Measurements from ENCODE around the gene RFLNA. TPM values are rescaled to one million over a fixed set of nuclear protein-coding genes. Genes with fewer than 3 reads are reported as not detected.

Gene RFLNA
- total RNA-seq, 1 donor = 15.9 TPM

DNA sequence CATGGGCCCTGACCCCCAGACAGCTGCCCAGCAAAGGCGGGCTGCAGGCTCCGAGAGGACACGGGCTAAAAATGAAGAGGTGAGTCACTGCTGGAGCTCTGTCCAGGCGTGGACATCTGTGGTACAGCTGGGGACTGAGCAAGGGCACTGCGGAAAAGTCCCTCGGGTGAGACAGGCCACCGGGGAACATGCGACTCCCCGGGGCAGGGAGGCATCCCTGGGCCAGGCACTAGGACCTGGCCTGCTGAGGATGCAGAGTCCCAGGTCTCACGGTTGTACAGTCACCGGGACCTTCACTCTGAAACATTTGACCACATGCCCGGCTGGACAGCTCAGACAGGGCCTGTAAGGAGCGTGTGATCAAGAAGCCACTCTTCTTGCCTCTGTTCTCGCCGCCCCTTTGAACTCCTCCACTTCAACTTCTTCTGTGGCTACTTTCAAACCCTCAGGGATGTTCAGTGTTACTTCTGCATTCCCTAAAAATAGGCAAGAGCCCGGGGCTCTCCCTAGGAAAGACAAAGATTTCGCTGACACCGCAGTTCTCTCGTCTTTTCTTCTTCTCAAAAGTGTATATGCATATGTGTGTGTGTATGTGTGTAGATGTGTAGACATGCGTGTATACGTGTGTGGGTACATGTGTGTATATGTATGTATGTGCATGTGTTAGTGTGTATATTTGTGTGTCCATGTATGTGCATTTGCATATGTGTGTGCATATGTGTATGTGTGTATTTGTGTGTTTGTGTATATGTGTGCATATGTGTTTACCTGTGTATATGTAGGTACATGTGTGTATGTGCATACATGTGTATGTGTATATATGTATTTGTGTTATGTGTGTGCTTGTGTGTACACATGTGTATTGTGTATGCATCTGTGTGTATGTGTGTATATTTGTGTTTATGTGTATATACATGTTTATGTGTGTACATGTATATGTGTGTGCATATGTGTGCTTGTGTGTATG is 5.0 kb upstream of the RFLNA start:
- no peaks in the 10 kb centered on the region for H3K36me3 ChIP-seq (ENCODE audit: insufficient read depth, low read length)
- DNase-seq (ENCODE audit: insufficient read length, low spot score, missing footprints) = peak; percentile 92
- peak overlapping the region; percentile 77 for H3K4me2 ChIP-seq (ENCODE audit: insufficient read depth, low read length)
- H3K9me3 ChIP-seq (ENCODE audit: low read depth, low read length) = no peaks in the 10 kb centered on the region
- no peaks in the 10 kb centered on the region for H3K79me2 ChIP-seq (ENCODE audit: insufficient read depth, low read length)
- TF ChIP-seq, protein P1, sequence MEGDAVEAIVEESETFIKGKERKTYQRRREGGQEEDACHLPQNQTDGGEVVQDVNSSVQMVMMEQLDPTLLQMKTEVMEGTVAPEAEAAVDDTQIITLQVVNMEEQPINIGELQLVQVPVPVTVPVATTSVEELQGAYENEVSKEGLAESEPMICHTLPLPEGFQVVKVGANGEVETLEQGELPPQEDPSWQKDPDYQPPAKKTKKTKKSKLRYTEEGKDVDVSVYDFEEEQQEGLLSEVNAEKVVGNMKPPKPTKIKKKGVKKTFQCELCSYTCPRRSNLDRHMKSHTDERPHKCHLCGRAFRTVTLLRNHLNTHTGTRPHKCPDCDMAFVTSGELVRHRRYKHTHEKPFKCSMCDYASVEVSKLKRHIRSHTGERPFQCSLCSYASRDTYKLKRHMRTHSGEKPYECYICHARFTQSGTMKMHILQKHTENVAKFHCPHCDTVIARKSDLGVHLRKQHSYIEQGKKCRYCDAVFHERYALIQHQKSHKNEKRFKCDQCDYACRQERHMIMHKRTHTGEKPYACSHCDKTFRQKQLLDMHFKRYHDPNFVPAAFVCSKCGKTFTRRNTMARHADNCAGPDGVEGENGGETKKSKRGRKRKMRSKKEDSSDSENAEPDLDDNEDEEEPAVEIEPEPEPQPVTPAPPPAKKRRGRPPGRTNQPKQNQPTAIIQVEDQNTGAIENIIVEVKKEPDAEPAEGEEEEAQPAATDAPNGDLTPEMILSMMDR (IDR thresholded peaks at IDR 0.05; ENCODE audit: extremely low read depth, low read depth, low read length) = no peak
- H3K27me3 ChIP-seq (ENCODE audit: insufficient read depth, low read length) = peaks cover 17% of the 10 kb centered on the region
- H4K20me1 ChIP-seq (ENCODE audit: insufficient read depth, low read length) = no peaks in the 10 kb centered on the region
- H2AFZ ChIP-seq (ENCODE audit: low read length) = peak overlapping the region; percentile 63
- peak overlapping the region; percentile 44 for H3K4me3 ChIP-seq (ENCODE audit: insufficient read depth, low read length)
- no peak overlapping the region for H3K27ac ChIP-seq (ENCODE audit: low read depth, low read length)
- peaks cover 8% of the 10 kb centered on the region for H3K4me1 ChIP-seq (ENCODE audit: insufficient read depth, low read length)

DNA sequence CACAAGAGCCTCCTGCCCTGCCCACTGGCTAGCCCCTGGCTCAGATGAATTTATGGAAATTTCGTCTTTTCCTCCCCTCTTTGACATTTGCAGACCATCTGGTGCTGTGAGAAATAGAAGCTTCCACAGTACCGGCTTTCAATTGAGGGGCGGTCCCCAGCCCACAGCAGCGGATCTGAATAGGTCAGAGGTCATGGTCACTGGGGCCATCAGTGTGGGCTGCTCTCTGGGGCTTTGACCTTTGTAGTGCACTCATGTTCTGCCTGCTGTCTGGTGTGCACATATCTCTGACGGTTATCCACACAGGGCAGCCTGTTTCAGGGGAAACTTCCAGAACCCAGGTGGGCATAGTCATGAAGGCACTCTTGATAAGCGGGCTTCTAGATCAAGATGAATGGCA is 2.5 kb upstream of the RFLNA start:
- Histone ChIP-seq H2AFZ (ENCODE audit: low read length) (no peak overlapping the region), H3K79me2 (ENCODE audit: insufficient read depth, low read length) (no peaks in the 10 kb centered on the region), H3K4me3 (ENCODE audit: insufficient read depth, low read length) (no peak overlapping the region), H3K9me3 (ENCODE audit: low read depth, low read length) (no peaks in the 10 kb centered on the region), H3K27ac (ENCODE audit: low read depth, low read length) (no peak overlapping the region), H3K27me3 (ENCODE audit: insufficient read depth, low read length) (peaks cover 38% of the 10 kb centered on the region), H4K20me1 (ENCODE audit: insufficient read depth, low read length) (no peaks in the 10 kb centered on the region), H3K36me3 (ENCODE audit: insufficient read depth, low read length) (no peaks in the 10 kb centered on the region), H3K4me1 (ENCODE audit: insufficient read depth, low read length) (peaks cover 8% of the 10 kb centered on the region), H3K4me2 (ENCODE audit: insufficient read depth, low read length) (no peak overlapping the region)
- DNase-seq (ENCODE audit: insufficient read length, low spot score, missing footprints) = peak; percentile 42
- TF ChIP-seq, protein P1 (IDR thresholded peaks at IDR 0.05; ENCODE audit: extremely low read depth, low read depth, low read length) = no peak

DNA sequence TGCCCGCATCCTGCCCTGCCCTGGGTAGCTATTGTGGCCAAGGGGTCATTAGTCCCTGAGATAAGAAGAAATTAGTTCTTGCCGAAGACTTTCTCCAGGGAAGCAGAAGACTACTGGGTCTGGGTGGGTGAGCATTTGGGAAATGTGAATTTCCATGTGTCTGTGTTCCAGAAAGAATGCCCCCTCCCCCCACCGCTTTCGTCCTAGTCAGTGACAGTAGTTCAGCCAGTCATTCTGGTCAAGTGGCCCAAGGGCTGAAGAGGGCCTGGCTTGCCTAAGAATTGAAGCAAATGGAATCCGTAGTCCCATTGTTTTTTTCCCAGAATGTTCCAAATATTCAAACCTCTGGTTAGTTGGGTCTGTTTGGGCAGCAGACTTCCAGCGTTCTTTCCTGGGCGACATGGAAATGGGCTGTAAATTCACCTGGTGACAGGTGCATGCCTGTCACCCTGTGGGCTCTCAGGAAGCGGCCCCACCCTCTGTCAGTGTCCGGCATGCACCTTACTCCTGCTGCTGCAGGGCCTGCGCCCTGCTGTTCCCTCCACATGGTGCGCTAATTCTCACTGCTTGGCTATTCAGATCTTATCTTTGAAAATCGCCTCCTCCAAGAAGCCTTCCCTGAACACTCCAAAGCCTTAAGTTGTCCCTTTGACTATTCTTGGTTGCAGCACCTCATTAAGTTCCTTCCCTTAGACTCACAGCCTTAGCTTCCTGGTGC is 1.4 kb upstream of the RFLNA start:
- Histone ChIP-seq H4K20me1 (ENCODE audit: insufficient read depth, low read length) (peaks cover 2% of the 10 kb centered on the region), H3K27ac (ENCODE audit: low read depth, low read length) (no peak overlapping the region), H3K79me2 (ENCODE audit: insufficient read depth, low read length) (no peaks in the 10 kb centered on the region), H3K4me3 (ENCODE audit: insufficient read depth, low read length) (no peak overlapping the region), H3K9me3 (ENCODE audit: low read depth, low read length) (no peaks in the 10 kb centered on the region), H3K4me1 (ENCODE audit: insufficient read depth, low read length) (peaks cover 8% of the 10 kb centered on the region), H3K27me3 (ENCODE audit: insufficient read depth, low read length) (peaks cover 32% of the 10 kb centered on the region), H3K4me2 (ENCODE audit: insufficient read depth, low read length) (no peak overlapping the region), H3K36me3 (ENCODE audit: insufficient read depth, low read length) (no peaks in the 10 kb centered on the region), H2AFZ (ENCODE audit: low read length) (no peak overlapping the region)
- TF ChIP-seq, protein P1 (IDR thresholded peaks at IDR 0.05; ENCODE audit: extremely low read depth, low read depth, low read length) = no peak
- DNase-seq (ENCODE audit: insufficient read length, low spot score, missing footprints) = peak; percentile 52

Data from osteoblast (primary cell).